COLO668 (cell line): ENCODE data around the gene CHMP3.
A peak's percentile ranks its signal among the peaks of the same experiment; 100 is the strongest.
"Not testable (repeated sequence)": the region's sequence is repeated elsewhere in the genome, so short reads cannot be mapped to it uniquely, and the experiment has no call there.

Source experiments
- DNase-seq: peaks from one replicate; lab custom pipeline; 2025; ENCODE audit not compliant: unreplicated experiment; lab: John Stamatoyannopoulos, UW

The CHMP3 gene

GRCh38 chr2:86562922-86563649, at the start of gene CHMP3:
CHMP3 (minus strand) TSS chr2:86563443; CDS start chr2:86563348, 95 bp downstream.
- peak; percentile 98 for DNase-seq

- no peak for DNase-seq
Measured at GRCh38 chr2:86610871-86611270, 47.6 kb upstream of the CHMP3 start.

- DNase-seq: no peak
Measured at GRCh38 chr2:86608832-86609410, 45.7 kb upstream of the CHMP3 start.

- DNase-seq: no peak
Measured at GRCh38 chr2:86603905-86604304, 40.7 kb upstream of the CHMP3 start.

- DNase-seq: no peak
Measured at GRCh38 chr2:86598966-86599365, 35.7 kb upstream of the CHMP3 start.

- no peak for DNase-seq
Measured at GRCh38 chr2:86596118-86596517, 32.9 kb upstream of the CHMP3 start.

GRCh38 chr2:86593266-86593665, 30.0 kb upstream of the CHMP3 start:
- DNase-seq: no peak

GRCh38 chr2:86592547-86593230, 29.4 kb upstream of the CHMP3 start:
- no peak for DNase-seq

GRCh38 chr2:86589701-86590100, 26.5 kb upstream of the CHMP3 start:
- DNase-seq: not testable (repeated sequence)

GRCh38 chr2:86584151-86584913, 21.1 kb upstream of the CHMP3 start:
- DNase-seq: no peak

GRCh38 chr2:86580560-86580959, 17.3 kb upstream of the CHMP3 start:
- DNase-seq: no peak

GRCh38 chr2:86577817-86578456, 14.7 kb upstream of the CHMP3 start:
- DNase-seq: no peak

GRCh38 chr2:86570059-86570458, 6.8 kb upstream of the CHMP3 start:
- no peak for DNase-seq

GRCh38 chr2:86566821-86567190, 3.6 kb upstream of the CHMP3 start:
- no peak for DNase-seq

GRCh38 chr2:86566158-86566820, 3.0 kb upstream of the CHMP3 start:
- DNase-seq: no peak

- DNase-seq: no peak
Measured at GRCh38 chr2:86563650-86564061, 413 bp upstream of the CHMP3 start.

- no peak for DNase-seq
Measured at GRCh38 chr2:86562485-86562921, 740 bp downstream of the CHMP3 start.

- DNase-seq: no peak
Measured at GRCh38 chr2:86557836-86558235, 5.4 kb downstream of the CHMP3 start.

- peak; percentile 37 for DNase-seq
Measured at GRCh38 chr2:86556508-86556907, 6.7 kb downstream of the CHMP3 start.

GRCh38 chr2:86552889-86553288, 10.4 kb downstream of the CHMP3 start:
- no peak for DNase-seq
